Subcutaneous abdominal adipose tissue (tissue), 5 donors: ENCODE data around the gene USP21.
A peak's percentile ranks its signal among the peaks of the same experiment; 100 is the strongest.

Experiments used
- H3K27ac ChIP-seq: one replicate; pipeline ENCODE4 v1.7.0; 2013; ENCODE audit warnings: low read depth, mild to moderate bottlenecking, inconsistent platforms, low read length, moderate library complexity
- H3K27me3 ChIP-seq, 5 donors: one replicate each; pipeline ENCODE4 v1.7.0; 2013; ENCODE audit warnings: low read length in 5 of 5, inconsistent platforms in 1 of 5; ENCODE audit not compliant: control insufficient read depth in 5 of 5, insufficient read depth in 4 of 5
- H3K36me3 ChIP-seq, 5 donors: one replicate each; pipeline ENCODE4 v1.7.0; 2013; ENCODE audit warnings: low read length in 5 of 5; ENCODE audit not compliant: control insufficient read depth in 5 of 5, insufficient read depth in 5 of 5
- H3K4me1 ChIP-seq, 5 donors: one replicate each; pipeline ENCODE4 v1.7.0; 2013; ENCODE audit warnings: low read length in 5 of 5, mild to moderate bottlenecking in 3 of 5, moderate library complexity in 1 of 5; ENCODE audit not compliant: control insufficient read depth in 5 of 5, insufficient read depth in 5 of 5
- H3K4me3 ChIP-seq, 5 donors: one replicate each; pipeline ENCODE4 v1.7.0; 2013; ENCODE audit warnings: low read length in 5 of 5, low read depth in 1 of 5
- H3K9ac ChIP-seq, 5 donors: one replicate each; pipeline ENCODE4 v1.7.0; 2013; ENCODE audit warnings: low read length in 5 of 5, mild to moderate bottlenecking in 4 of 5, moderate library complexity in 3 of 5
- H3K9me3 ChIP-seq, 5 donors: one replicate each; pipeline ENCODE4 v1.7.0; 2013; ENCODE audit warnings: low read length in 5 of 5; ENCODE audit not compliant: control insufficient read depth in 5 of 5
- donor health status: healthy.
- donor health status: healthy.
- donor health status: healthy.
- donor health status: healthy.
- donor health status: healthy.

The USP21 gene

GRCh38 chr1:161175771-161176453 is 16.6 kb downstream of the USP21 start:
- peak overlapping the region; percentile 81 to 91 (median 88) for H3K9ac ChIP-seq
- H3K27ac ChIP-seq, result peak overlapping the region; percentile 90
- H3K4me3 ChIP-seq, result peak overlapping the region in 4 of 5 donors; percentile 94 to 98 (median 98)
- peaks cover 5 to 50% (median 42%) of the 10 kb centered on the region in 5 donors for H3K36me3 ChIP-seq
- H3K27me3 ChIP-seq, result no peaks in the 10 kb centered on the region
- peaks cover 12 to 51% (median 42%) of the 10 kb centered on the region in 5 donors for H3K4me1 ChIP-seq
- H3K9me3 ChIP-seq, result no peaks in the 10 kb centered on the region

GRCh38 chr1:161176468-161177111 is 17.3 kb downstream of the USP21 start:
- Histone ChIP-seq H3K9ac (peak overlapping the region; percentile 81 to 91 (median 88)), H3K27ac (peak overlapping the region; percentile 90), H3K4me1 (peaks cover 12 to 46% (median 42%) of the 10 kb centered on the region in 5 donors), H3K36me3 (peaks cover 5 to 43% (median 36%) of the 10 kb centered on the region in 5 donors), H3K4me3 (peak overlapping the region; percentile 94 to 98 (median 97)), H3K9me3 (no peaks in the 10 kb centered on the region), H3K27me3 (no peaks in the 10 kb centered on the region)

- H3K36me3 ChIP-seq, result peaks cover 5 to 36% (median 29%) of the 10 kb centered on the region in 5 donors
- peaks cover 12 to 40% (median 39%) of the 10 kb centered on the region in 5 donors for H3K4me1 ChIP-seq
- no peaks in the 10 kb centered on the region for H3K27me3 ChIP-seq
- no peaks in the 10 kb centered on the region for H3K9me3 ChIP-seq
- H3K9ac ChIP-seq, result peak within 1 kb of the TSS; percentile 81 to 91 (median 88)
- peak within 1 kb of the TSS; percentile 94 to 98 (median 97) for H3K4me3 ChIP-seq
- peak within 1 kb of the TSS; percentile 90 for H3K27ac ChIP-seq
These were observed 18.0 kb downstream of the USP21 start, which contains the start of gene B4GALT3 for GRCh38 chr1:161177112-161177935. Gene B4GALT3, minus strand, starts transcription at chr1:161177507. Its CDS starts 1,447 bp downstream, at chr1:161176060.

GRCh38 chr1:161177936-161178244 is 18.6 kb downstream of the USP21 start:
- Histone ChIP-seq H3K9me3 (no peaks in the 10 kb centered on the region), H3K4me3 (peak overlapping the region; percentile 72 to 98 (median 97)), H3K9ac (peak overlapping the region in 4 of 5 donors; percentile 85 to 91 (median 89)), H3K36me3 (peaks cover 5 to 30% (median 27%) of the 10 kb centered on the region in 5 donors), H3K27me3 (no peaks in the 10 kb centered on the region), H3K4me1 (peaks cover 10 to 35% (median 34%) of the 10 kb centered on the region in 5 donors), H3K27ac (peak overlapping the region; percentile 90)

GRCh38 chr1:161179698-161180097 is 20.4 kb downstream of the USP21 start:
- H3K27ac ChIP-seq, result no peak overlapping the region
- no peak overlapping the region for H3K4me3 ChIP-seq
- peaks cover 5 to 37% (median 33%) of the 10 kb centered on the region in 5 donors for H3K4me1 ChIP-seq
- H3K36me3 ChIP-seq, result peaks cover under 1 to 14% (median 12%) of the 10 kb centered on the region in 5 donors
- no peaks in the 10 kb centered on the region for H3K9me3 ChIP-seq
- no peak overlapping the region for H3K9ac ChIP-seq
- no peaks in the 10 kb centered on the region for H3K27me3 ChIP-seq

- Histone ChIP-seq H3K9ac (no peak overlapping the region), H3K4me1 (peaks cover 5 to 44% (median 36%) of the 10 kb centered on the region in 5 donors), H3K9me3 (no peaks in the 10 kb centered on the region), H3K36me3 (peaks cover 0 to 5% (median 4%) of the 10 kb centered on the region in 5 donors), H3K27ac (no peak overlapping the region), H3K27me3 (no peaks in the 10 kb centered on the region), H3K4me3 (no peak overlapping the region)
These were observed 21.3 kb downstream of the USP21 start for GRCh38 chr1:161180639-161181038.

GRCh38 chr1:161182214-161182613 is 22.9 kb downstream of the USP21 start:
- Histone ChIP-seq H3K36me3 (no peaks in the 10 kb centered on the region), H3K9me3 (no peaks in the 10 kb centered on the region), H3K4me3 (no peak overlapping the region), H3K9ac (no peak overlapping the region), H3K4me1 (peaks cover 2 to 44% (median 35%) of the 10 kb centered on the region in 5 donors), H3K27ac (no peak overlapping the region), H3K27me3 (no peaks in the 10 kb centered on the region)

- Histone ChIP-seq H3K27me3 (no peaks in the 10 kb centered on the region), H3K9me3 (no peaks in the 10 kb centered on the region), H3K4me1 (peaks cover 0 to 58% (median 42%) of the 10 kb centered on the region in 5 donors), H3K27ac (peak overlapping the region; percentile 78), H3K4me3 (peak overlapping the region in 1 of 5 donors; percentile 6), H3K36me3 (no peaks in the 10 kb centered on the region), H3K9ac (no peak overlapping the region)
These were observed 26.0 kb downstream of the USP21 start for GRCh38 chr1:161185282-161185682.

- Histone ChIP-seq H3K9ac (peak overlapping the region in 1 of 5 donors; percentile 13), H3K4me3 (peak overlapping the region in 1 of 5 donors; percentile 6), H3K4me1 (peaks cover 0 to 58% (median 46%) of the 10 kb centered on the region in 5 donors), H3K27me3 (no peaks in the 10 kb centered on the region), H3K9me3 (no peaks in the 10 kb centered on the region), H3K27ac (peak overlapping the region; percentile 78), H3K36me3 (peaks cover 0 to 4% (median 3%) of the 10 kb centered on the region in 5 donors)
These were observed 26.5 kb downstream of the USP21 start for GRCh38 chr1:161185732-161186311.
